Stimulated activated naive CD8-positive, alpha-beta T cell treated with anti-CD3 and anti-CD28 coated beads, Interleukin-15, amount 100 ng/mL, for 72 hours (primary cell): ENCODE data around the gene BAHD1.

Experiments
- ATAC-seq: fragments of 150-1000 bp; cut with Tn5 transposase; 2 replicates; pipeline ENCODE4 v1.10.0; 2021; ENCODE audit warnings: mild to moderate bottlenecking, moderate library complexity
- DNase-seq, 2 donors: peaks; one replicate each; pipeline ENCODE4 v3.0.0; 2021 to 2022
- H3K27ac Mint-ChIP-seq, 2 donors: one replicate each; pipeline ENCODE4 v1.8.0; 2022; ENCODE audit warnings: mild to moderate bottlenecking in 2 of 2, mixed read lengths in 2 of 2, moderate library complexity in 2 of 2
- H3K27me3 Mint-ChIP-seq: one replicate; pipeline ENCODE4 v1.8.0; 2022; ENCODE audit warnings: mixed read lengths
- H3K4me1 Mint-ChIP-seq: one replicate; pipeline ENCODE4 v1.8.0; 2022; ENCODE audit warnings: mild to moderate bottlenecking, mixed read lengths
- H3K4me3 Mint-ChIP-seq, 2 donors: one replicate each; pipeline ENCODE4 v1.8.0; 2022; ENCODE audit warnings: mild to moderate bottlenecking in 2 of 2, mixed read lengths in 2 of 2, moderate library complexity in 1 of 2
- H3K9me3 Mint-ChIP-seq, 2 donors: one replicate each; pipeline ENCODE4 v1.8.0; 2022; ENCODE audit warnings: mixed read lengths in 2 of 2

Gene BAHD1

GRCh38 chr15:40440743-40441564 is at the start of gene BAHD1:
TSS of gene BAHD1 (plus strand) at chr15:40440953. CDS start at chr15:40458465, 17,512 bp downstream.
- Mint-ChIP-seq H3K27me3 (peaks cover 44% of the 10 kb centered on the region), H3K4me1 (peaks cover 78% of the 10 kb centered on the region), H3K27ac (peak within 1 kb of the TSS; percentile 87 to 93), H3K4me3 (peak within 1 kb of the TSS; percentile 95 to 98), H3K9me3 (no peaks in the 10 kb centered on the region)
- ATAC-seq, result peak; percentile 87
- peak; percentile 94 to 95 for DNase-seq

GRCh38 chr15:40392986-40393948 is 47.5 kb upstream of the BAHD1 start:
- Mint-ChIP-seq H3K4me3 (no peak overlapping the region), H3K9me3 (no peaks in the 10 kb centered on the region), H3K27ac (peak overlapping the region in 1 of 2 donors; percentile 81), H3K4me1 (peaks cover 9% of the 10 kb centered on the region), H3K27me3 (no peaks in the 10 kb centered on the region)
- ATAC-seq (no peak), DNase-seq (no peak)

- Mint-ChIP-seq H3K27ac (no peak overlapping the region), H3K9me3 (no peaks in the 10 kb centered on the region), H3K27me3 (no peaks in the 10 kb centered on the region), H3K4me1 (peaks cover 19% of the 10 kb centered on the region), H3K4me3 (peak overlapping the region; percentile 40 to 66)
- DNase-seq (no peak), ATAC-seq (no peak)
Observed at GRCh38 chr15:40397688-40398412, 42.9 kb upstream of the BAHD1 start.

DNA sequence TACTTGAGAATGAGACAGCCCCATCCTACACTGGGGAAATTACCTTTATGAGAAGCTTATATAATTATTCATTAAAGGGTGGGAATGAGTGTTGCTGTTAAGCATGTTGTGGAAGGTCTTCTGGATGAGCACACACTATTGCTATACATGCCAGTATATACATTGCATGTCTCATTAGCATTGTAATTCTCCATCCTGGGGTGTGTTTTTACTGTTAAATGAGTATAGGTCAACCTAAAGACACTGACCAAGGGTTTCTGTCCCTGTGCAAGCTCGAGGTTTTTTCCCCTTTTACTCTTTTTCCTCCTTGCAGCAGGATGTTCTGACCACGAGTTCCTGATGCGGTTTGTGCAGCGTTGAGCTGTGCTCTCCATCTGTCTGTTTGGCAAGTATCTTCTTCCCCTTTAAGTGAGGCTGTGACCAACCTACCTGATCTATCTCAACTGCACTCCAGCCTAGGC is 42.3 kb upstream of the BAHD1 start:
- Mint-ChIP-seq H3K4me3 (peak overlapping the region; percentile 40 to 66), H3K4me1 (peaks cover 22% of the 10 kb centered on the region), H3K27me3 (no peaks in the 10 kb centered on the region), H3K9me3 (no peaks in the 10 kb centered on the region), H3K27ac (peak overlapping the region in 1 of 2 donors; percentile 35)
- ATAC-seq (peak; percentile 100), DNase-seq (peak in 1 of 2 donors; percentile 42)

GRCh38 chr15:40399370-40399769 is 41.4 kb upstream of the BAHD1 start:
- Mint-ChIP-seq H3K9me3 (no peaks in the 10 kb centered on the region), H3K27me3 (no peaks in the 10 kb centered on the region), H3K27ac (no peak overlapping the region), H3K4me3 (no peak overlapping the region), H3K4me1 (peaks cover 27% of the 10 kb centered on the region)
- ATAC-seq (no peak), DNase-seq (no peak)

GRCh38 chr15:40405501-40406381 is 35.0 kb upstream of the BAHD1 start, which contains the start of gene IVD:
TSS of gene IVD (plus strand) at chr15:40405795. CDS start at chr15:40405828, 33 bp downstream.
- ATAC-seq, result peak; percentile 97
- Mint-ChIP-seq H3K27me3 (no peaks in the 10 kb centered on the region), H3K4me1 (peaks cover 68% of the 10 kb centered on the region), H3K27ac (peak within 1 kb of the TSS; percentile 95 to 97), H3K9me3 (no peaks in the 10 kb centered on the region), H3K4me3 (peak within 1 kb of the TSS; percentile 89 to 92)
- DNase-seq, result peak; percentile 93

GRCh38 chr15:40407330-40407990 is 33.3 kb upstream of the BAHD1 start:
- Mint-ChIP-seq H3K4me3 (peak overlapping the region; percentile 89 to 92), H3K9me3 (no peaks in the 10 kb centered on the region), H3K4me1 (peaks cover 72% of the 10 kb centered on the region), H3K27ac (peak overlapping the region; percentile 44 to 54), H3K27me3 (no peaks in the 10 kb centered on the region)
- no peak for DNase-seq
- ATAC-seq, result no peak

- no peak for DNase-seq
- Mint-ChIP-seq H3K9me3 (no peaks in the 10 kb centered on the region), H3K4me3 (peak overlapping the region; percentile 6 to 13)
Observed at GRCh38 chr15:40409366-40409765, 31.4 kb upstream of the BAHD1 start.

GRCh38 chr15:40410476-40410875 is 30.3 kb upstream of the BAHD1 start:
- Mint-ChIP-seq H3K4me3 (no peak overlapping the region), H3K9me3 (no peaks in the 10 kb centered on the region), H3K27ac (peak overlapping the region in 1 of 2 donors; percentile 12), H3K27me3 (no peaks in the 10 kb centered on the region), H3K4me1 (peaks cover 55% of the 10 kb centered on the region)
- no peak for ATAC-seq
- no peak for DNase-seq

More at GRCh38 chr15:40409366-40409765, 31.4 kb upstream of the BAHD1 start:
- H3K4me1 Mint-ChIP-seq, result peaks cover 65% of the 10 kb centered on the region
- H3K27ac Mint-ChIP-seq, result peak overlapping the region in 1 of 2 donors; percentile 76
- no peak for ATAC-seq
- no peaks in the 10 kb centered on the region for H3K27me3 Mint-ChIP-seq

DNA sequence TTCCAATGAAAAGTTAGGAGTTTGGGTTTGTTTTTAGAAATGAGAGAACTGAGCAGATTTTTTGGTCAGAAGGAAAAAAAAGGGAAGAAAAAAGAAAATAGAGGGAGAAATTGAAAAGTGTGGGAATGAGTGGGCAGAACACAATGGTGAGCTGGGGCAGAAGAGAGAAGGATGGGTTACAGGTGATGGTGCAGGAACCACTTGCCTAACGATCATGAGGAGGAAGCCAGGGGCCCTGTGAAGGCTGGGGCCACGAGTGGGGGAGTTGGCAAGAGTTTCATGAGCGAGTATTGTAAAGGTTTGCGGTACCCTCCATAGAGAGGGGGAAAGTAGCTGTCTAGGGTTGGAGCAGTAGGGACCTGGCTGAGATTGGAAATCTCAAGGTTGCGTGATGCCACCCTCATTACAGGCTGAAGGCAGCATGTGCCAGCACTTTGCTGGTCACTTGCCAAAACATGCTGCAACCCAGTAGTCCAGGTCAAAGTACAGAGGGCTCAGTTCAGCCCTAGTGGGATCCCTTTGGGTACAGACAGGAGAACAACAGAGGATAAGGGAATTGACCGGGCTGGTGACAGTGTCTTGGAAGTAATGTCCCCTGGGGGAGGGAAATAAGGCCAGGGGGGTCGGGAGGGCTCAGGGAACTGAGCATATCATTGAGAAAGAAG is 28.5 kb upstream of the BAHD1 start:
- H3K27me3 Mint-ChIP-seq, result no peaks in the 10 kb centered on the region
- DNase-seq (no peak), ATAC-seq (no peak)
- H3K9me3 Mint-ChIP-seq, result no peaks in the 10 kb centered on the region
- no peak overlapping the region for H3K4me3 Mint-ChIP-seq
- peaks cover 40% of the 10 kb centered on the region for H3K4me1 Mint-ChIP-seq
- peak overlapping the region in 1 of 2 donors; percentile 34 for H3K27ac Mint-ChIP-seq

DNA sequence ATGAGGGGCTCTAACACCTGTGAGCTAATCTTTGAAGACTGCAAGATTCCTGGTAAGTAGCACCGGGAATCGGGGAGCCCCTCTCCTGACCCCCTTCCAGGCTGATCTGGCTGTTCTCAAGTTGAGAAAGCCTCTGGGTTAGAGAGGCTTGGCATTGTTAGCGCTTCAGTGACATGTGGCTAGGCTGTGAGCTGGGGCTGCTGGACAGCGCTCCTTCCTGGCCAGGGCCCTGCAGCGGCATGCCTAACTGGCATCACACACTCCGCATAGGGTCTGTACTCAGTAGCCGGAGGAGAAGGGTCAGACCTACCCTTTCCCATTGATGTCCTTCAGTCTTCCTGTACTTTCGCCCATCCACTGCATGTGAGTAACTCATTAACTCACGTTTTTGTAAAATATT is 27.7 kb upstream of the BAHD1 start:
- Mint-ChIP-seq H3K27me3 (no peaks in the 10 kb centered on the region), H3K4me3 (no peak overlapping the region), H3K4me1 (peaks cover 32% of the 10 kb centered on the region), H3K9me3 (no peaks in the 10 kb centered on the region), H3K27ac (no peak overlapping the region)
- DNase-seq (no peak), ATAC-seq (no peak)

GRCh38 chr15:40414816-40415215 is 25.9 kb upstream of the BAHD1 start:
- H3K4me1 Mint-ChIP-seq, result peaks cover 14% of the 10 kb centered on the region
- H3K9me3 Mint-ChIP-seq, result no peaks in the 10 kb centered on the region
- H3K27me3 Mint-ChIP-seq, result no peaks in the 10 kb centered on the region
- H3K4me3 Mint-ChIP-seq, result no peak overlapping the region
- no peak overlapping the region for H3K27ac Mint-ChIP-seq
- no peak for DNase-seq
- ATAC-seq, result no peak

DNA sequence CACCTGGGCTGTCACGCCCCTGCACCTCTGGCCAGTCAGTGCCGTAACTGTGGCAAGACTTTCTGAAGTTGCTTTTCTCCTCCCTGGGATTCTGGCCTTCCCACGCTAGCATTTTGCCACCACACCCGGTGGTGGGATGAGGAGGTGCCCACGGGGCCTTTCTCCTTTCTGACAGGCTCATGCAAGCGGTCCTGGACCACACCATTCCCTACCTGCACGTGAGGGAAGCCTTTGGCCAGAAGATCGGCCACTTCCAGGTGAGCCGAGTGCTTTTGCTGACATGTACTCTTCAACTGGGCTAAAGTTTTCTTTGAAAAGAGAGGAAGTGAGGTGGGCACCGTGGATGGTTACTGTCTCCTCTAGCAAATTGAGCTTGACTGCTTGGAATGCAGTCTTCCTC is 25.5 kb upstream of the BAHD1 start:
- H3K9me3 Mint-ChIP-seq, result no peaks in the 10 kb centered on the region
- ATAC-seq, result no peak
- peaks cover 10% of the 10 kb centered on the region for H3K4me1 Mint-ChIP-seq
- no peak overlapping the region for H3K4me3 Mint-ChIP-seq
- H3K27me3 Mint-ChIP-seq, result no peaks in the 10 kb centered on the region
- H3K27ac Mint-ChIP-seq, result no peak overlapping the region
- no peak for DNase-seq
